Measurements from ENCODE around the gene LSMEM2. TPM values are rescaled to one million over a fixed set of nuclear protein-coding genes. Genes with fewer than 3 reads are reported as not detected.
"Not testable (repeated sequence)": the region's sequence is repeated elsewhere in the genome, so short reads cannot be mapped to it uniquely, and the experiment has no call there.

The LSMEM2 gene
- total RNA-seq, 1 donor from 2014 or later = 17.1 TPM

GRCh38 chr3:50298836-50299637 is 20.1 kb downstream of the LSMEM2 start, which contains the start of the genes HYAL3 and NAA80:
Gene HYAL3 (minus strand): TSS chr3:50299405. CDS start chr3:50295602, 3,803 bp downstream.
Gene NAA80 (minus strand): TSS chr3:50299405. CDS start chr3:50297463, 1,942 bp downstream.
- peak; percentile 100 for DNase-seq

GRCh38 chr3:50299638-50299928 is 20.7 kb downstream of the LSMEM2 start:
- DNase-seq = no peak

GRCh38 chr3:50299929-50300680 is 21.2 kb downstream of the LSMEM2 start:
- peak; percentile 42 for DNase-seq

GRCh38 chr3:50300681-50301254 is 21.9 kb downstream of the LSMEM2 start:
- DNase-seq = no peak

- no peak for DNase-seq
These were observed 23.5 kb downstream of the LSMEM2 start for GRCh38 chr3:50302095-50303012.

- no peak for DNase-seq
These were observed 24.3 kb downstream of the LSMEM2 start, which contains the start of gene HYAL1 for GRCh38 chr3:50303013-50303815. Gene HYAL1 (minus strand): TSS chr3:50303574. CDS start chr3:50302956, 618 bp downstream.

GRCh38 chr3:50304601-50305000 is 25.7 kb downstream of the LSMEM2 start:
- no peak for DNase-seq

- DNase-seq = not testable (repeated sequence)
These were observed 33.2 kb downstream of the LSMEM2 start for GRCh38 chr3:50312041-50312440.

GRCh38 chr3:50314342-50314741 is 35.5 kb downstream of the LSMEM2 start:
- no peak for DNase-seq

- no peak for DNase-seq
These were observed 35.9 kb downstream of the LSMEM2 start for GRCh38 chr3:50314816-50315215.

GRCh38 chr3:50316657-50317242 is 37.9 kb downstream of the LSMEM2 start:
- peak; percentile 54 for DNase-seq

- DNase-seq = no peak
These were observed 38.4 kb downstream of the LSMEM2 start for GRCh38 chr3:50317300-50317699.

GRCh38 chr3:50318163-50318562 is 39.3 kb downstream of the LSMEM2 start:
- DNase-seq = no peak

GRCh38 chr3:50318615-50319014 is 39.7 kb downstream of the LSMEM2 start:
- DNase-seq = no peak

- DNase-seq = no peak
These were observed 40.5 kb downstream of the LSMEM2 start for GRCh38 chr3:50319181-50319893.

- no peak for DNase-seq
These were observed 41.2 kb downstream of the LSMEM2 start for GRCh38 chr3:50319894-50320625.

- peak; percentile 91 for DNase-seq
These were observed 42.0 kb downstream of the LSMEM2 start for GRCh38 chr3:50320853-50321335.

GRCh38 chr3:50321336-50322114 is 42.6 kb downstream of the LSMEM2 start:
- peak; percentile 96 for DNase-seq

Data from tongue (tissue), 2 donors.